ENCODE data around the gene FOXI2. TPM values are rescaled to one million over a fixed set of nuclear protein-coding genes. Genes with fewer than 3 reads are reported as not detected.

The FOXI2 gene
- total and polyA plus RNA-seq, 3 donors from 2014 or later, result 0.30 to 0.74 (median 0.47) TPM

DNA sequence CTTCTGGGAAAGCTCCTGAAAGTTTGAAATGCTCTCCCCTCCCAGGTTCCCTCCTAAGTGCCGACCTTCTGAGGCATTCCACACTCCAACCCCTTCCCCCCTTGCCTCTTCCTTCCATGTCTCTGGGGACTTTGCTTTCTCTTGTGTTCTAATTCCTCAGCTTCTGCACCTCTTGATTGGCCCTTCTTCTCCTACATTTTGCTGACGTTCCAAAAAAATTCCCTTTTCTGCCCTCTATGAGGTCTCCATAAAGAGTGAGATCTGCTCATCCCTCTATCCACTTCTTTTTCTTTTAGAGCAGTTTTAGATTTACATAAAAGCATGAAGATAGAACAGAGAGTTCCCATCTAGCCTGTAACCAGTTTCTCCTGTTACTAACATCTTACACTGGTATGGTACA, 22.3 kb downstream of the FOXI2 start:
- Histone ChIP-seq H3K4me3 (no peak overlapping the region), H3K9me3 (no peaks in the 10 kb centered on the region), H3K27ac (no peak overlapping the region), H3K36me3 (ENCODE audit: low read depth, missing control alignments) (no peaks in the 10 kb centered on the region), H3K27me3 (no peaks in the 10 kb centered on the region), H3K4me1 (no peaks in the 10 kb centered on the region)
- intact Hi-C loops (cut with DNase I; ENCODE audit: low total_unique reads), result no loop called here
- DNase-seq, result no peak
- no peak for TF ChIP-seq POLR2A (IDR thresholded peaks at IDR 0.05)
- TF ChIP-seq, protein P1, sequence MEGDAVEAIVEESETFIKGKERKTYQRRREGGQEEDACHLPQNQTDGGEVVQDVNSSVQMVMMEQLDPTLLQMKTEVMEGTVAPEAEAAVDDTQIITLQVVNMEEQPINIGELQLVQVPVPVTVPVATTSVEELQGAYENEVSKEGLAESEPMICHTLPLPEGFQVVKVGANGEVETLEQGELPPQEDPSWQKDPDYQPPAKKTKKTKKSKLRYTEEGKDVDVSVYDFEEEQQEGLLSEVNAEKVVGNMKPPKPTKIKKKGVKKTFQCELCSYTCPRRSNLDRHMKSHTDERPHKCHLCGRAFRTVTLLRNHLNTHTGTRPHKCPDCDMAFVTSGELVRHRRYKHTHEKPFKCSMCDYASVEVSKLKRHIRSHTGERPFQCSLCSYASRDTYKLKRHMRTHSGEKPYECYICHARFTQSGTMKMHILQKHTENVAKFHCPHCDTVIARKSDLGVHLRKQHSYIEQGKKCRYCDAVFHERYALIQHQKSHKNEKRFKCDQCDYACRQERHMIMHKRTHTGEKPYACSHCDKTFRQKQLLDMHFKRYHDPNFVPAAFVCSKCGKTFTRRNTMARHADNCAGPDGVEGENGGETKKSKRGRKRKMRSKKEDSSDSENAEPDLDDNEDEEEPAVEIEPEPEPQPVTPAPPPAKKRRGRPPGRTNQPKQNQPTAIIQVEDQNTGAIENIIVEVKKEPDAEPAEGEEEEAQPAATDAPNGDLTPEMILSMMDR (IDR thresholded peaks at IDR 0.05), result no peak
- 63% methylated on average over 2 of the region's 2 CpGs for WGBS, 2 donors

DNA sequence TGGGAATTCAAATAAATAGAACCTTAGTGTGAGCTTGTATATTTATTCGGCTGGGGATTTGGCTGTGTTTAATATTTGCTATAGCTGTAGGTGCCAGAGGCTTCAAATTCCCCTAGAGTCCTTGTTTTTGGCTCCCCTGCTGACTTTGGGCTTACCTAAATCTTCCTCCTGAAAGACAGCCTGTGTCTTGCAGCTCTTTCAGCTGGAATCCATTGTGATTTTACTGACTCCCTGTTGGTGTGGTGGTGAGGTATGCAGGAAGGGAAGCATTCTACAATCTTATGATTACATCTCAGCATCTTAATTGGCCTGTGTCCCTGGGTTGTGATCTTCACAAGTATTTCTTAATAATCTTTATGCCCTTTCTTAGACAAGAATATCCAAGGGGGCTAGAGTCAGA, 25.9 kb downstream of the FOXI2 start:
- no peaks in the 10 kb centered on the region for H3K4me1 ChIP-seq
- intact Hi-C loops (cut with DNase I; ENCODE audit: low total_unique reads), result no loop called here
- H3K4me3 ChIP-seq, result no peak overlapping the region
- H3K27ac ChIP-seq, result no peak overlapping the region
- no peaks in the 10 kb centered on the region for H3K9me3 ChIP-seq
- no peak for TF ChIP-seq POLR2A (IDR thresholded peaks at IDR 0.05)
- TF ChIP-seq, protein P1 (IDR thresholded peaks at IDR 0.05), result no peak
- H3K36me3 ChIP-seq (ENCODE audit: low read depth, missing control alignments), result no peaks in the 10 kb centered on the region
- 62 to 70% methylated on average over 1 of the region's 1 CpG for WGBS, 2 donors
- no peak for DNase-seq
- no peaks in the 10 kb centered on the region for H3K27me3 ChIP-seq

DNA sequence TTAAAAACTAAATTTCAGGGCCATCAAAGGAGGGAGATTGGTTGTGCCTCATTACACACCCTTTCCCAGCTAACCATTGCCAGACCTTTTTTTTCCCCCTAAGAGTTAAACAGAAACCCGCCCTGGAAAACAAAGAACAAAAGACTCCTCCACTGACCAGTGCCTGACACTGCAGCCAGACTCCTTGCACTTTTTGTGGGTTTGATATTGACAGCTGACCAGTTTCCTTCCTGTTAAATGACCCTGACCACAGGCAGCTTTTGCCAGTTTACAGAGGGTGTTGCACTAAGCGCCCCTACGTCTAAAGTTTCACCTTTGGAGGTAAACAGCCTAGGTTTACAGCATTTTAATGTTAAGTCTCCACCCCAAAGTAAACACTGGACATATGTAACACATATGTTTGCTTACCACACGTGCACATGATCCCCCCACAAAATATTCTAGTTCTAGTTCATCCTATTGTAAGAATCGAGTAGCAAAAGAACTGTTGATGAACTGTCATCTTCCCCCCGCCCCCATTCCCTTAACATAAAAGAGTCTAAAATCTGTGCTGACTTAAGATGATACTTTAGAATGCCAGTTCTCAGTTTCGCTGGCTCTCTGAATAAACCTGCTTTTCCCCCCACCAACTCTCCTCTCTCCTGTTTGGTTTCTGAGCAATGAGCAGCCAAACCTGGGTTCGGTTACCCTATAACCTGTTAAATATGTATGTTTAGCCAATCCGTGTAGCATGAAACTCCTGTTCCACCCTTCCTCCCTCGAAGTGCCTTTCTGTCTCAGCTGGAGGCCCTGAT, 38.0 kb downstream of the FOXI2 start:
- Histone ChIP-seq H3K4me1 (no peaks in the 10 kb centered on the region), H3K27me3 (no peaks in the 10 kb centered on the region), H3K27ac (no peak overlapping the region), H3K9me3 (no peaks in the 10 kb centered on the region), H3K36me3 (ENCODE audit: low read depth, missing control alignments) (no peaks in the 10 kb centered on the region), H3K4me3 (no peak overlapping the region)
- 49 to 52% methylated on average over 10 of the region's 10 CpGs for whole genome bisulfite sequencing, 2 donors
- DNase-seq, result no peak
- intact Hi-C loops (cut with DNase I; ENCODE audit: low total_unique reads), result no loop called here
- no peak for TF ChIP-seq POLR2A (IDR thresholded peaks at IDR 0.05)
- TF ChIP-seq, protein P1 (IDR thresholded peaks at IDR 0.05), result no peak

DNA sequence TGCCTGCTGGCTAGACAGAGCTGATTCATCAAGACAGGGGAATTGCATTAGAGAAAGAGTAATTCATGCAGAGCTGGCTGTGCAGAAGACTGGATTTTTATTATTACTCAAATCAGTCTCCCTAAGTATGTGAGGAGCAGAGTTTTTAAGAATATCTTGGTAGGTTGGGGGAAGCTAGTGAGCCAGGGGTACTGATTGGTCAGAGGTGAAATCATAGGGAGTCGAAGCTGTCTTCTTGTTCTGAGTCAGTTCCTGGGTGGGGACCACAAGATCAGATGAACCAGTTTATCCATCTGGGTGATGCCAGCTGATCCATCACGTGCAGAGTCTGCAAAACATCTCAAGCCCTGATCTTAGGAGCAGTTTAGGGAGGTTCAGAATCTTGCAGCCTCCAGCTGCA, 39.8 kb downstream of the FOXI2 start:
- no peaks in the 10 kb centered on the region for H3K36me3 ChIP-seq (ENCODE audit: low read depth, missing control alignments)
- no peak overlapping the region for H3K27ac ChIP-seq
- H3K9me3 ChIP-seq, result no peaks in the 10 kb centered on the region
- intact Hi-C loops (cut with DNase I; ENCODE audit: low total_unique reads), result no loop called here
- H3K4me1 ChIP-seq, result no peaks in the 10 kb centered on the region
- DNase-seq, result no peak
- WGBS, 2 donors, result 77 to 100% methylated on average over 1 to 2 of the region's 2 CpGs
- no peak overlapping the region for H3K4me3 ChIP-seq
- no peaks in the 10 kb centered on the region for H3K27me3 ChIP-seq
- TF ChIP-seq, protein P1 (IDR thresholded peaks at IDR 0.05), result no peak
- no peak for TF ChIP-seq POLR2A (IDR thresholded peaks at IDR 0.05)

DNA sequence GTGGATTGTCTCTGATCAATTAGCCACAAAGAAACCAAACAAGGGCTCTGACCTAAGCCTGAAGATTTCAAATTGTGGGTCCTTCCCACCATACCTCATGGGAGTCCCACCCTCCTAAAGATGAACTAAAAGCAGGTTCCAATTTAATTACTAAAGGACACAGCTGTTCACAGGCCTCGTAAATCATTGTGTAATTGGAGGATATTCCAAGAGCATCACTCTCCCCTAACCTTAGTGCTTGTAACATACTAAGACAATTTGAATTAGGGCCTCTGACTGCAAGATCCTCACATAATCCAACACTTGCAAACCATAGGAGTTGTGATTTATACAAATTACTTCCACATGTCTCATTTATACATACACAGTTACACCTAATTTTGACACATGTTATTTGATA, 44.4 kb downstream of the FOXI2 start:
- 85 to 86% methylated on average over 1 of the region's 1 CpG for WGBS, 2 donors
- Histone ChIP-seq H3K4me1 (no peaks in the 10 kb centered on the region), H3K27me3 (no peaks in the 10 kb centered on the region), H3K4me3 (no peak overlapping the region), H3K9me3 (no peaks in the 10 kb centered on the region), H3K36me3 (ENCODE audit: low read depth, missing control alignments) (no peaks in the 10 kb centered on the region), H3K27ac (no peak overlapping the region)
- intact Hi-C loops (cut with DNase I; ENCODE audit: low total_unique reads), result no loop called here
- TF ChIP-seq POLR2A (IDR thresholded peaks at IDR 0.05), result no peak
- TF ChIP-seq, protein P1 (IDR thresholded peaks at IDR 0.05), result no peak
- DNase-seq, result no peak

Data from testis (tissue), 3 donors.